CD4-positive, alpha-beta memory T cell (primary cell): Measurements from ENCODE around the gene TBC1D7. TPM values are rescaled to one million over a fixed set of nuclear protein-coding genes. Genes with fewer than 3 reads are reported as not detected.
A peak's percentile ranks its signal among the peaks of the same experiment; 100 is the strongest.
"Not testable (repeated sequence)": the region's sequence is repeated elsewhere in the genome, so short reads cannot be mapped to it uniquely, and the experiment has no call there.

Source experiments
- CTCF ChIA-PET: fragments of 350-600 bp; sonication (Branson Sonifier 250); formaldehyde crosslinking; loops from one replicate; lab custom pipeline; 2021; ENCODE audit warnings: inconsistent platforms; ENCODE audit not compliant: partially characterized antibody; lab: Charles Lee
- POLR2A ChIA-PET: fragments of 350-600 bp; sonication (Branson Sonifier 250); formaldehyde crosslinking; loops from one replicate; lab custom pipeline; 2021; ENCODE audit not compliant: partially characterized antibody; lab: Charles Lee
- DNase-seq, 5 donors: peaks; one replicate each; pipeline versions ENCODE4 v3.0.0 to v3.0.0-alpha.2; 2020 to 2022; ENCODE audit warnings: mixed read lengths in 1 of 5
- H3K27ac ChIP-seq: one replicate; pipeline ENCODE4 v1.7.0; 2013; ENCODE audit warnings: low read depth, low read length
- H3K27me3 ChIP-seq: 2 replicates; pipeline ENCODE4 v1.7.0; 2013; ENCODE audit warnings: mild to moderate bottlenecking, low read length, moderate library complexity; ENCODE audit not compliant: insufficient read depth
- H3K36me3 ChIP-seq: 2 replicates; pipeline ENCODE4 v1.7.0; 2013; ENCODE audit warnings: mild to moderate bottlenecking, low read length, moderate library complexity; ENCODE audit not compliant: insufficient read depth
- H3K4me1 ChIP-seq: 2 replicates; pipeline ENCODE4 v1.7.0; 2013; ENCODE audit warnings: mild to moderate bottlenecking, low read length, moderate library complexity; ENCODE audit not compliant: insufficient read depth
- H3K4me3 ChIP-seq, 2 donors: one replicate each; pipeline ENCODE4 v1.7.0; 2013; ENCODE audit warnings: low read length in 2 of 2, mild to moderate bottlenecking in 1 of 2
- H3K9me3 ChIP-seq, 2 donors: one replicate each; pipeline ENCODE4 v1.7.0; 2013; ENCODE audit warnings: low read length in 2 of 2, control low read depth in 1 of 2; ENCODE audit not compliant: control insufficient read depth in 1 of 2
- H3K27ac Mint-ChIP-seq, 7 donors: one replicate each; pipeline ENCODE4 v1.8.0; 2020 to 2021; ENCODE audit warnings: mixed read lengths in 7 of 7, mild to moderate bottlenecking in 6 of 7, inconsistent platforms in 3 of 7, moderate library complexity in 3 of 7
- H3K27me3 Mint-ChIP-seq, 2 donors: one replicate each; pipeline ENCODE4 v1.8.0; 2020 to 2021; ENCODE audit warnings: mixed read lengths in 2 of 2
- H3K36me3 Mint-ChIP-seq, 2 donors: one replicate each; pipeline ENCODE4 v1.8.0; 2020 to 2021; ENCODE audit warnings: mixed read lengths in 2 of 2, inconsistent platforms in 1 of 2, mild to moderate bottlenecking in 1 of 2
- H3K4me1 Mint-ChIP-seq, 4 donors: one replicate each; pipeline ENCODE4 v1.8.0; 2020 to 2021; ENCODE audit warnings: mixed read lengths in 4 of 4, mild to moderate bottlenecking in 1 of 4
- H3K4me3 Mint-ChIP-seq, 8 donors: one replicate each; pipeline ENCODE4 v1.8.0; 2020 to 2021; ENCODE audit warnings: mixed read lengths in 8 of 8, mild to moderate bottlenecking in 7 of 8, moderate library complexity in 6 of 8, inconsistent platforms in 3 of 8
- H3K9me3 Mint-ChIP-seq, 8 donors: one replicate each; pipeline ENCODE4 v1.8.0; 2020 to 2021; ENCODE audit warnings: mixed read lengths in 8 of 8, mild to moderate bottlenecking in 5 of 8, inconsistent platforms in 3 of 8, moderate library complexity in 1 of 8
- intact Hi-C: fragments of 100-400 bp; cut with micrococcal nuclease; formaldehyde crosslinking; loops from one replicate; pipeline ENCODE4 v1.15.1; 2023
- polyA plus RNA-seq, 2 donors: library from polyadenylated mRNA; unstranded; fragments of 300-500 nt; fragmentation: Illumina TruSeq; gene quantifications; one replicate each; pipeline ENCODE4 v1.2.3, GENCODE V29; 2021
- total RNA-seq, 2 experiments: library from RNA; stranded (reverse); gene quantifications; one replicate each; pipeline ENCODE4 v1.2.3, GENCODE V29; 2021

Gene TBC1D7
- total and polyA plus RNA-seq, 4 experiments from 2014 or later, result 12.6 to 24.5 (median 14.7) TPM

DNA sequence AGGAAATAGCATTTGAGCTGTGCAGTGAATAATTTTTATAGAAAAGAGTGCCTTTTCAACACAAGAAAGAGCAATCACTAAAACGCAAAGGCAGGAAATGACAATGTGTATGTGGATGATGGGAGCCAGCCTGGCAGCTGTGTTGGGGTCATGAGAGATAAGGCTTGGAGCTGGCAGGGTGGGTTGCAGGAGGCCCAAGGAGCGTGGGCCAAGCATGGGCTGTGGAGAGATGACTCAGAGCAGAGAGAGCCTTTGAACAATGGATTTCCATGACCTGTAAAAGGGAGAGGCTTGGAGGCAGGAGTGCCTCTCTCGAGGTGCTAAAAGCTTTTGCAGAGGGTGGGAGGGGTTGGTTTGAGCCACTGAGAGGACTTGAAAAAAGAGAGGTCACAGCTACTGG lies 6.6 kb upstream of the TBC1D7 start:
- Histone ChIP-seq H3K36me3 (no peaks in the 10 kb centered on the region), H3K27me3 (no peaks in the 10 kb centered on the region), H3K27ac (no peak overlapping the region), H3K9me3 (no peaks in the 10 kb centered on the region), H3K4me1 (no peaks in the 10 kb centered on the region), H3K4me3 (no peak overlapping the region)
- POLR2A ChIA-PET, result no interaction called here
- peaks cover 0 to 2% of the 10 kb centered on the region in 2 donors for H3K27me3 Mint-ChIP-seq
- intact Hi-C loops, result no loop called here
- DNase-seq, result no peak
- CTCF ChIA-PET, result interaction anchor here (0.5 to 3.3 kb wide), 11 partner anchors 20 to 424 kb away, joined by 3 to 19 read pairs (median 3); partner anchors contain the start of genes NOL7 and SIRT5
- no peak overlapping the region for H3K4me3 Mint-ChIP-seq
- no peaks in the 10 kb centered on the region for H3K36me3 Mint-ChIP-seq
- H3K27ac Mint-ChIP-seq, result peak overlapping the region in 1 of 7 donors; percentile 61
- H3K9me3 Mint-ChIP-seq, result peaks cover 0 to under 1% (median 0%) of the 10 kb centered on the region in 8 donors
- peaks cover 5 to 8% (median 6%) of the 10 kb centered on the region in 4 donors for H3K4me1 Mint-ChIP-seq

DNA sequence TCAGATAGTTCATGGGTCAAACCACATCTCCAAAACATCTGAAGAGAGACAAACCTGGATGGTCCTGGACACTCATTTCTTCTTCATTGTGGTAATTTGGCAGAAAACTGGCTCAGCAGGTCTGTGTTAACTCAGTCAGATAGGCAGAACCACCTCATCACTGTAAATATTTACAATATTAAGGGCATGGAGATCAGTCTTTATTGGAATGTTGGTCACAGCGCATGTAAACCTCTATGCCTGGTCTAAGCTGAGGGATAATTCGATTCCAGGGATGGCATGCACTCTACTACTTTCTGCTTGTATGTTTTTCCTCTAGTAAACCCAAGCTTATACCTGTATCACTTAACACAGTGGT lies 4.0 kb upstream of the TBC1D7 start:
- no peaks in the 10 kb centered on the region for H3K9me3 Mint-ChIP-seq
- DNase-seq, result no peak
- Histone ChIP-seq H3K4me3 (no peak overlapping the region), H3K4me1 (peaks cover 13% of the 10 kb centered on the region), H3K36me3 (no peaks in the 10 kb centered on the region), H3K27me3 (no peaks in the 10 kb centered on the region), H3K27ac (no peak overlapping the region), H3K9me3 (no peaks in the 10 kb centered on the region)
- peaks cover 12 to 27% (median 18%) of the 10 kb centered on the region in 4 donors for H3K4me1 Mint-ChIP-seq
- intact Hi-C loops, result no loop called here
- H3K27me3 Mint-ChIP-seq, result peaks cover 0 to 2% of the 10 kb centered on the region in 2 donors
- H3K4me3 Mint-ChIP-seq, result no peak overlapping the region
- peaks cover 0 to 10% of the 10 kb centered on the region in 2 donors for H3K36me3 Mint-ChIP-seq
- CTCF ChIA-PET, result interaction anchor here (1.0 to 3.1 kb wide), 5 partner anchors 10 to 243 kb away, joined by 5 to 15 read pairs (median 13); partner anchors contain the start of gene SIRT5
- no peak overlapping the region for H3K27ac Mint-ChIP-seq
- POLR2A ChIA-PET, result interaction anchor here (1.1 kb wide), 1 partner anchor 242 kb away, joined by 3 read pairs; the partner anchor contains the start of gene SIRT5

DNA sequence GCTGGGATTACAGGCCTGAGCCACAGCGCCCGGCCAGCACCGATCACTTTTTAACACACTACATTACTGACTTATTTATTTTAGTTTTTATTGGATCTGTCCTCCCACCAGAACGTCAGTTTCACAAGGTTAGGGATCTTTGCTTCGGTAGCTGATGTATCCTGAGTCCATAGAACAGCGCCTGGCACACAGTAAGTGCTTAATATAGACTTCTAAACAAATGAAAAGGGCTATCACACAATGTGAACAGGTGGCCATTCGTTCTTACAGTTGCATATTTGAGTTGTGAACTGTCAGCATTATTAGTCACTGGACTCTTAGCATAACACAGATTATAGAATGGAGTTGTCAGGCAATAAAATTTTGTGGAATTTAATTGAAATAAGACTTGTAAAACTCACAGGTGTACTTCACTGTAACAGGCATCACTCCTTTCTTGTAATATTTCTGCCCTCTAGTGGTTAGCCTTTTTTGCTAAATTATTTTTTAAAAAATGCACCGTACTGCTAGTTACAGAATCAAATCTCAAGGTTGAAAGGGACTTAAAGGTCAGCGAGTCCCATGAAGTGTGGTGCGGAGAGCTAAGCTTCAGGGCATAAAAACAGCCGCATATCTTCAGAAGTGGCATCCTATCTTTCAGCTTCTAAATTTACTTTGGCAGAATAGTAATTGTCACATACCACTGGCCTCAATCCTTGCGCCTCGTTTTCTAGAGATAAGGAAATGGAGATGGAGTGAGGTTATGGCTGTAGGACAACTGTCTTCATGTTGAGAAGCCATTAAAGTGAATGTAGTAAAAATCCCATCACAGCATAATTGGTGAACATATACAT lies 3.4 kb upstream of the TBC1D7 start:
- POLR2A ChIA-PET, result interaction anchor here (1.1 kb wide), 1 partner anchor 243 kb away, joined by 3 read pairs; the partner anchor contains the start of gene SIRT5

DNA sequence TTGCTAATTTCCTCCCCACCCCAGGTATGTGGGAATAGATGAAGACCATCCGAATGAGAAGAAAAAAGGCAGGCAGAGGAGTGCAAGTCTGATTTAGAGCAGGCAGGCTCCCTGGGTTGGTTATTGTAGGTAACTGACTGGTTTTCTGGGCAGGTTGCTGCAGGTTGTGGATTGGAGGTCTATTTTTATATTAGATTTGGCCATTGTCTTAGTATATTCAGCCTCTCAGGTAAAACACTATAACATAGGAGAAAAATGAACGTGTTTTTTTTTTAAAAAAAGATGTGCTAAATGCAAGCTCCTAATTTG lies 492 bp upstream of the TBC1D7 start:
- H3K4me3 Mint-ChIP-seq, result peak overlapping the region; percentile 94 to 98 (median 96)
- H3K9me3 Mint-ChIP-seq, result no peaks in the 10 kb centered on the region
- H3K4me3 ChIP-seq, result peak overlapping the region; percentile 68 to 91
- no peaks in the 10 kb centered on the region for H3K9me3 ChIP-seq
- H3K27me3 ChIP-seq, result no peaks in the 10 kb centered on the region
- H3K36me3 ChIP-seq, result peaks cover 9% of the 10 kb centered on the region
- ChIA-PET POLR2A (interaction anchor here (0.9 to 2.8 kb wide), 14 partner anchors 11 to 789 kb away, joined by 3 to 38 read pairs (median 4); partner anchors contain the start of genes GFOD1, NOL7 and SIRT5), CTCF (interaction anchor here (0.6 to 2.8 kb wide), 10 partner anchors 9 to 1288 kb away, joined by 3 to 19 read pairs (median 4); partner anchors contain the start of genes NOL7 and SIRT5)
- H3K4me1 ChIP-seq, result peaks cover 23% of the 10 kb centered on the region
- H3K36me3 Mint-ChIP-seq, result peaks cover 12 to 23% of the 10 kb centered on the region in 2 donors
- intact Hi-C loops, result loop anchor here (1.0 to 10.0 kb wide), 4 partner anchors 158 to 1916 kb away; partner anchors contain the start of genes GFOD1, JARID2, NOL7 and SIRT5
- H3K4me1 Mint-ChIP-seq, result peaks cover 9 to 33% (median 22%) of the 10 kb centered on the region in 4 donors
- H3K27me3 Mint-ChIP-seq, result no peaks in the 10 kb centered on the region
- no peak for DNase-seq
- H3K27ac ChIP-seq, result peak overlapping the region; percentile 90
- peak overlapping the region; percentile 96 to 99 (median 98) for H3K27ac Mint-ChIP-seq

More for the DNA sequence above, 3.4 kb upstream of the TBC1D7 start:
- intact Hi-C loops, result no loop called here
- no peaks in the 10 kb centered on the region for H3K36me3 ChIP-seq
- peaks cover 0 to 10% of the 10 kb centered on the region in 2 donors for H3K36me3 Mint-ChIP-seq
- peak overlapping the region in 2 of 7 donors; percentile 25 to 54 for H3K27ac Mint-ChIP-seq
- no peaks in the 10 kb centered on the region for H3K27me3 ChIP-seq
- peaks cover 0 to 2% of the 10 kb centered on the region in 2 donors for H3K27me3 Mint-ChIP-seq
- CTCF ChIA-PET, result interaction anchor here (0.7 to 3.1 kb wide), 13 partner anchors 10 to 1677 kb away, joined by 3 to 15 read pairs (median 7); partner anchors contain the start of genes NOL7 and SIRT5
- no peak overlapping the region for H3K4me3 ChIP-seq
- H3K4me1 ChIP-seq, result peaks cover 19% of the 10 kb centered on the region
- H3K4me1 Mint-ChIP-seq, result peaks cover 12 to 31% (median 22%) of the 10 kb centered on the region in 4 donors
- DNase-seq, result peak in 4 of 5 donors; percentile 13 to 38 (median 30)
- H3K9me3 ChIP-seq, result no peaks in the 10 kb centered on the region
- H3K4me3 Mint-ChIP-seq, result no peak overlapping the region
- no peak overlapping the region for H3K27ac ChIP-seq
- no peaks in the 10 kb centered on the region for H3K9me3 Mint-ChIP-seq

DNA sequence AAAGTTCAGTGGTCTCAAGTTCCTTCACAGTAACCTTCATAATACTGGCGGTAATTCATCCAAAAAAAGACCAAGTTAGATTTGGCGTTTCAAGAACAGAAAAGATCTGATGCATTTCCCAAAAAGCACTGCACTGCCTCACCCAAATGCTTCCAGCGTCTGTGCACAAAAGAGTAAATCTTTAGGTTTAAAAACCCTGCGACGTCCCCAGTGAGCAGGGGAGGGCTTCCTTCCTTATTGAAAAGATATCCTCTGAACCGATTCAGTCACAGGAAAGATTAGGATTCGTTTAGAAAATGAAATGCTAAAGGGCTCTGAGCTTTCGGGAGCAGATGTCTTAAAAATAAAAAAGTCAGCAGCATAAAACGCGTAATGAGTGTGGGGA lies 654 bp downstream of the TBC1D7 start:
- no peaks in the 10 kb centered on the region for H3K9me3 Mint-ChIP-seq
- H3K27me3 Mint-ChIP-seq, result no peaks in the 10 kb centered on the region
- peak overlapping the region; percentile 96 to 99 (median 98) for H3K27ac Mint-ChIP-seq
- Histone ChIP-seq H3K27me3 (no peaks in the 10 kb centered on the region), H3K4me1 (peaks cover 23% of the 10 kb centered on the region), H3K27ac (peak overlapping the region; percentile 90), H3K4me3 (peak overlapping the region; percentile 89 to 91), H3K36me3 (peaks cover 9% of the 10 kb centered on the region), H3K9me3 (no peaks in the 10 kb centered on the region)
- POLR2A ChIA-PET, result interaction anchor here (1.1 to 2.8 kb wide), 9 partner anchors 10 to 382 kb away, joined by 3 to 38 read pairs (median 5); partner anchors contain the start of genes GFOD1, NOL7 and SIRT5
- H3K4me3 Mint-ChIP-seq, result peak overlapping the region; percentile 94 to 98 (median 96)
- CTCF ChIA-PET, result interaction anchor here (0.8 to 2.8 kb wide), 3 partner anchors 10 to 288 kb away, joined by 3 to 19 read pairs (median 8); partner anchors contain the start of genes NOL7 and SIRT5
- H3K36me3 Mint-ChIP-seq, result peaks cover 21 to 31% of the 10 kb centered on the region in 2 donors
- DNase-seq, result peak in 1 of 5 donors; percentile 6
- intact Hi-C loops, result loop anchor here (1.0 to 10.0 kb wide), 4 partner anchors 160 to 1917 kb away; partner anchors contain the start of genes GFOD1, JARID2, NOL7 and SIRT5
- H3K4me1 Mint-ChIP-seq, result peaks cover 9 to 33% (median 22%) of the 10 kb centered on the region in 4 donors

DNA sequence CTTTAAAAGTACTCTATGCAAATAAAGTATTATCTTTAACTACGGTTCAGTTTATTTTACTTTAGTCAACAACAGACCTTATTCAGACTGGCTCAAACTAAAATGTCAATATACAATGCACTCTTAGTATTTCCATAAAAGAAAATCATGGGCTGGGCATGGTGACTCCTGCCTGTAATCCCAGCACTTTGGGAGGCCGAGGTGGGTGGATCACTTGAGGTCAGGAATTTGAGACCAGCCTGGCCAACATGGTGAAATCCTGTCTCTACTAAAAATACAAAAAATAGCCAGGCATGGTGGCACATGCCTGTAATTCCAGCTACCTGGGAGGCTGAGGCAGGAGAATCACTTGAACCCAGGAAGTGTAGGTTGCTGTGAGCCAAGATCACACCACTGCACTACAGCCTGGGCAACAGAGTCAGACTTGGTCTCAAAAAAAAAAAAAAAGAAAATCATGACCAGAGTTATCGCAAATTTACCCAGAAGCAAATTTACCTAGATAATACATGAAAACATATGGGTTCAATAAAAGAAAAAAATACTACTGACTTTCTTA lies 2.2 kb downstream of the TBC1D7 start:
- H3K27me3 Mint-ChIP-seq, H3K9me3 ChIP-seq, H3K27me3 ChIP-seq, H3K27ac ChIP-seq, H3K4me3 ChIP-seq, DNase-seq, CTCF ChIA-PET, POLR2A ChIA-PET, H3K9me3 Mint-ChIP-seq: not testable (repeated sequence)
- Mint-ChIP-seq H3K27ac (peak overlapping the region in 3 of 7 donors; percentile 13 to 64 (median 16)), H3K4me3 (peak overlapping the region in 2 of 8 donors; percentile 38 to 96), H3K36me3 (peaks cover 32 to 41% of the 10 kb centered on the region in 2 donors), H3K4me1 (peaks cover 7 to 33% (median 21%) of the 10 kb centered on the region in 4 donors)
- intact Hi-C loops, result loop anchor here (10.0 kb wide), 1 partner anchor 1919 kb away; the partner anchor contains the start of gene JARID2
- Histone ChIP-seq H3K4me1 (peaks cover 23% of the 10 kb centered on the region), H3K36me3 (peaks cover 12% of the 10 kb centered on the region)
